Ishikawa (cell line): ENCODE results near the gene SCP2D1.

Source experiments
- CEBPB ChIP-seq: IDR thresholded peaks from 2 replicates; pipeline ENCODE4 v1.6.1; 2012
- CREB1 ChIP-seq: IDR thresholded peaks from 2 replicates; pipeline ENCODE4 v1.6.1; 2012; ENCODE audit warnings: low read depth
- EGR1 ChIP-seq: IDR thresholded peaks from 2 replicates; pipeline ENCODE4 v1.6.1; 2012
- EP300 ChIP-seq: IDR thresholded peaks from 2 replicates; pipeline ENCODE4 v1.6.1; 2012; ENCODE audit warnings: borderline replicate concordance
- FOXM1 ChIP-seq: IDR thresholded peaks from 2 replicates; pipeline ENCODE4 v1.6.1; 2012; ENCODE audit warnings: low read depth, borderline replicate concordance
- MAX ChIP-seq: IDR thresholded peaks from 2 replicates; pipeline ENCODE4 v1.6.1; 2012
- NFIC ChIP-seq: IDR thresholded peaks from 2 replicates; pipeline ENCODE4 v1.6.1; 2012
- RAD21 ChIP-seq: IDR thresholded peaks from 2 replicates; pipeline ENCODE4 v1.6.1; 2012; ENCODE audit warnings: low read depth
- REST ChIP-seq: IDR thresholded peaks from 2 replicates; pipeline ENCODE4 v1.6.1; 2012; ENCODE audit warnings: low read depth, mild to moderate bottlenecking
- TAF1 ChIP-seq: IDR thresholded peaks from 2 replicates; pipeline ENCODE4 v1.6.1; 2012; ENCODE audit warnings: low read depth, mild to moderate bottlenecking
- TEAD4 ChIP-seq: IDR thresholded peaks from 2 replicates; pipeline ENCODE4 v1.6.1; 2012
- USF1 ChIP-seq: IDR thresholded peaks from 2 replicates; pipeline ENCODE4 v1.6.1; 2012
- YY1 ChIP-seq: IDR thresholded peaks from 2 replicates; pipeline ENCODE4 v1.6.1; 2012; ENCODE audit warnings: low read depth

- TF ChIP-seq REST: no peak
- TF ChIP-seq FOXM1: no peak
- no peak for TF ChIP-seq EGR1
- TF ChIP-seq CREB1: no peak
- no peak for TF ChIP-seq TAF1
- no peak for TF ChIP-seq EP300
- TF ChIP-seq CEBPB: no peak
- no peak for TF ChIP-seq YY1
- no peak for TF ChIP-seq USF1
- TF ChIP-seq RAD21: no peak
- TF ChIP-seq MAX: no peak
- no peak for TF ChIP-seq TEAD4
- TF ChIP-seq NFIC: no peak
These were observed 32.1 kb upstream of the SCP2D1 start for GRCh38 chr20:18781509-18781908.
